GM12874 (cell line): Measurements from ENCODE around the gene SUZ12.

ENCODE experiments used
- TF ChIP-seq, protein P1 (sequence below): IDR thresholded peaks from 2 replicates; pipeline ENCODE4 v1.5.1; 2011; ENCODE audit warnings: low read depth, mild to moderate bottlenecking, control low read depth, low read length, moderate library complexity; ENCODE audit not compliant: insufficient read depth

The SUZ12 gene

DNA sequence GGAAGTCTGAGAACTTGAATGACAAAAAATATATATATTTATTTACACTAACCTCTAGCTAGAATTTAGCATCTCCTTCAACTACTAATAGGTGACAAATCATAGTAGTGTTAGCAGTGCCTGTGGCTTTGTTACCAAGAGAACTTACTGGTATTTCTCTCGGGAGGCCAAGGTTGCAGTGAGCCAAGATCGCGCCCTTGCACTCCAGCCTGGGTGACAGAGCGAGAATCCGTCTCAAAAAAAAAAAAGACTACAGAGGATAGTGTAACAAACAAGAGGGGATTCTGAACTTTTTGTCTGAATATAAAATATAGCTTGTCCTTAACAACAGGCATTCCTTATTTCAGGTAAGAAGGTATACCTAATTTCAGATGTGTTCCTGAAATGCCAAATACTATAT lies 1.3 kb upstream of the SUZ12 start:
- TF ChIP-seq, protein P1, sequence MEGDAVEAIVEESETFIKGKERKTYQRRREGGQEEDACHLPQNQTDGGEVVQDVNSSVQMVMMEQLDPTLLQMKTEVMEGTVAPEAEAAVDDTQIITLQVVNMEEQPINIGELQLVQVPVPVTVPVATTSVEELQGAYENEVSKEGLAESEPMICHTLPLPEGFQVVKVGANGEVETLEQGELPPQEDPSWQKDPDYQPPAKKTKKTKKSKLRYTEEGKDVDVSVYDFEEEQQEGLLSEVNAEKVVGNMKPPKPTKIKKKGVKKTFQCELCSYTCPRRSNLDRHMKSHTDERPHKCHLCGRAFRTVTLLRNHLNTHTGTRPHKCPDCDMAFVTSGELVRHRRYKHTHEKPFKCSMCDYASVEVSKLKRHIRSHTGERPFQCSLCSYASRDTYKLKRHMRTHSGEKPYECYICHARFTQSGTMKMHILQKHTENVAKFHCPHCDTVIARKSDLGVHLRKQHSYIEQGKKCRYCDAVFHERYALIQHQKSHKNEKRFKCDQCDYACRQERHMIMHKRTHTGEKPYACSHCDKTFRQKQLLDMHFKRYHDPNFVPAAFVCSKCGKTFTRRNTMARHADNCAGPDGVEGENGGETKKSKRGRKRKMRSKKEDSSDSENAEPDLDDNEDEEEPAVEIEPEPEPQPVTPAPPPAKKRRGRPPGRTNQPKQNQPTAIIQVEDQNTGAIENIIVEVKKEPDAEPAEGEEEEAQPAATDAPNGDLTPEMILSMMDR, result no peak

DNA sequence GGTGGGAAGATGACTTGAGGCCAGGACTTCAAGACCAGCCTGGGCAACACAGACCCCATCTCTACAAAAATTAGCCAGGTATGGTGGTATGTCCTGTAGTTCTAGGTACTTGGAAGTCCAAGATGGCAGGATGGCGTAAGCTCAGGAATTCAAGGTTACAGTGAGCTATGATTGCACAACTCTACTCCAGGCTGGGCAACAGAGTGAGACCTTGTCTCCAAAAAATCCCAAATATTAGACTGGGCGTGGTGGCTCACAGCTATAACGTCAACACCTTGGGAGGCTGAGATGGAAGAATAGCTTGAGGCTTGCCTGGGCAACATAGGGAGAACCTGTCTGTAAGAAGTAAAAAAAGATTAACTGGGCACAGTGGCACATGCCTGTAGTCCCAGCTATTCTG lies 30.8 kb downstream of the SUZ12 start:
- TF ChIP-seq, protein P1, result no peak

GRCh38 chr17:31997005-31997404 lies 60.2 kb downstream of the SUZ12 start:
- TF ChIP-seq, protein P1, result no peak

- TF ChIP-seq, protein P1, result peak; percentile 95
Measured at GRCh38 chr17:32006957-32007462, 70.2 kb downstream of the SUZ12 start, which contains the start of gene LRRC37B. TSS of gene LRRC37B (plus strand) at chr17:32007383. CDS start at chr17:32021393, 14,010 bp downstream.

DNA sequence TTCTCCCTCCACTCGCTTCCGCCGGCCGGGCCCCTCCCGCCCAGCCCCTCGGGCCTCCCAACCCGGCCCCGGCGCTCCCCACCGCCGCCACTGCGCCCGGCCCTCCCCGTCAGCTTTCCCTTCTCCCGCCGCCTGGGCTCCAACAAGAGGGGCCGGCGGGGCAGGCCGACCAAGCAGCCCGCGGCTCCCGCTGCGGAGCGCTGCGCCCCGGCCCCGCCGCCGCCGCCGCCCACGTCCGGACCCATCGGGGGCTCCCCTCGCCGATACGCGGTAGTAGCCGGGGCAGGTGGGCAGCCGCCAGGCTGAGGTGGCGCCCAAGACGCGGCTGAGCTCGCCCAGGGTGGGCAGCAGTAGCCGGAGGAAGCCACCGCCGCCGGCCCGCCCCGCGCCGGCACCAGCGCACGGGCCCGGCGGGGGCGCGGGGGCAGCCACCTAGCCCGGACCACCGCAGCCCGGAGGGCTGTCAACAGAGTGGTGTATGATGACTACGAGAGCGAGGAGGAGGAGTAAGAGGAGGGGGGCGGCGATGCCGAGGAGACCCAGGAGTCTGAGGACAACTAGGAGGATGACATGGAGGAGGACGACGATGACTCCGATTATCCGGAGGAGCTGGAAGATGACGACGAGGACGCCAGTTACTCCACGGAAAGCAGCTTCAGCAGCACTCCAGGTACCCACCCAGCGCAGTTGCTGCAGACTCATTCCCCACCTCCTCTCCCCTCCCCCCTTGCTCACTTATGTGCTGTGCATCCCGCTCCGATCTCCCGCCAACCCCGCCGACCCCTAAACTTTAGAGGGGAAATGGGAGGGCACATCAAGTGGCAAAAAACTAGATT lies 70.9 kb downstream of the SUZ12 start:
- TF ChIP-seq, protein P1, result no peak

DNA sequence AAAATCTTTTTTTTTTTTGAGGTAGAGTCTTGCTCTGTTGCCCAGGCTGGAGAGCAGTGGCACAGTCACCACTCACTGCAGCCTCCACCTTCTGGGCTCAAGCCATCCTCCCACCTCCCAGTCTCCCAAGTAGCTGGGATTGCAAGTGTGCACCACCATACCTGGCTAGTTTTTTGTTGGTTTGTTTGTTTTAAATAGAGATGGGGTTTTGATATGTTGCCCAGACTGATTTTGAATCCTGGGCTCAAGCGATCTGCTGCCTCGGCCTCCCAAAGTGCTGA lies 72.4 kb downstream of the SUZ12 start:
- TF ChIP-seq, protein P1, result no peak

GRCh38 chr17:32010114-32010513 lies 73.3 kb downstream of the SUZ12 start:
- TF ChIP-seq, protein P1, result no peak
